H9 (cell line): ENCODE data around the gene OGFOD2. TPM values are rescaled to one million over a fixed set of nuclear protein-coding genes. Genes with fewer than 3 reads are reported as not detected.

ENCODE experiments used
- DNase-seq: peaks from one replicate; pipeline ENCODE4 v3.0.0-alpha.2; 2017
- H2AFZ ChIP-seq: one replicate; pipeline ENCODE4 v1.6.1; 2013; ENCODE audit warnings: mild to moderate bottlenecking, low read length, control low read depth, moderate library complexity
- H2AK5ac ChIP-seq: 2 replicates; pipeline ENCODE4 v1.6.1; 2013; ENCODE audit warnings: low read length, control low read depth, mixed read lengths; ENCODE audit not compliant: insufficient read length
- H2BK120ac ChIP-seq: one replicate; pipeline ENCODE4 v1.6.1; 2013; ENCODE audit warnings: low read depth, mild to moderate bottlenecking, low read length, control low read depth, inconsistent platforms; ENCODE audit not compliant: poor library complexity, severe bottlenecking
- H2BK12ac ChIP-seq: 2 replicates; pipeline ENCODE4 v1.6.1; 2013; ENCODE audit warnings: low read length, control low read depth, mixed read lengths, low read depth; ENCODE audit not compliant: insufficient read length
- H2BK15ac ChIP-seq: 2 replicates; pipeline ENCODE4 v1.6.1; 2013; ENCODE audit warnings: low read depth, low read length, control low read depth
- H2BK20ac ChIP-seq: one replicate; pipeline ENCODE4 v1.6.1; 2013; ENCODE audit warnings: low read depth, mild to moderate bottlenecking, low read length, control low read depth, inconsistent platforms; ENCODE audit not compliant: poor library complexity, severe bottlenecking
- H2BK5ac ChIP-seq: 2 replicates; pipeline ENCODE4 v1.6.1; 2013; ENCODE audit warnings: low read length, control low read depth, mixed read lengths; ENCODE audit not compliant: insufficient read length
- H3K14ac ChIP-seq: 2 replicates; pipeline ENCODE4 v1.6.1; 2013; ENCODE audit warnings: low read length, control low read depth; ENCODE audit not compliant: insufficient read depth
- H3K18ac ChIP-seq: 2 replicates; pipeline ENCODE4 v1.6.1; 2013; ENCODE audit warnings: low read depth, mild to moderate bottlenecking, mixed read lengths, low read length, control low read depth; ENCODE audit not compliant: insufficient read length
- H3K23ac ChIP-seq: 2 replicates; pipeline ENCODE4 v1.6.1; 2013; ENCODE audit warnings: low read length, control low read depth, mixed read lengths, low read depth; ENCODE audit not compliant: insufficient read length
- H3K23me2 ChIP-seq: 2 replicates; pipeline ENCODE4 v1.6.1; 2013; ENCODE audit warnings: low read depth, mild to moderate bottlenecking, mixed read lengths, low read length, control low read depth; ENCODE audit not compliant: insufficient read length, poor library complexity, severe bottlenecking
- H3K27ac ChIP-seq: 2 replicates; pipeline ENCODE4 v1.5.1; 2013; ENCODE audit warnings: low read length, control low read depth, mixed read lengths, low read depth; ENCODE audit not compliant: insufficient read length
- H3K27me3 ChIP-seq: 2 replicates; pipeline ENCODE4 v1.6.1; 2013; ENCODE audit warnings: low read length, control low read depth, inconsistent platforms; ENCODE audit not compliant: insufficient read depth
- H3K4ac ChIP-seq: 2 replicates; pipeline ENCODE4 v1.6.1; 2013; ENCODE audit warnings: low read depth, mild to moderate bottlenecking, control low read depth, inconsistent platforms, low read length, moderate library complexity
- H3K4me1 ChIP-seq: 2 replicates; pipeline ENCODE4 v1.6.1; 2013; ENCODE audit warnings: low read length, control low read depth, inconsistent platforms; ENCODE audit not compliant: insufficient read depth
- H3K4me2 ChIP-seq: 2 replicates; pipeline ENCODE4 v1.6.1; 2013; ENCODE audit warnings: low read length, control low read depth, mixed read lengths; ENCODE audit not compliant: insufficient read length, insufficient read depth
- H3K56ac ChIP-seq: 2 replicates; pipeline ENCODE4 v1.6.1; 2013; ENCODE audit warnings: low read depth, mild to moderate bottlenecking, mixed read lengths, low read length, control low read depth; ENCODE audit not compliant: insufficient read length
- H3K79me1 ChIP-seq: 2 replicates; pipeline ENCODE4 v1.6.1; 2013; ENCODE audit warnings: low read depth, mild to moderate bottlenecking, moderate library complexity, low read length, control low read depth, inconsistent platforms; ENCODE audit not compliant: insufficient read depth, poor library complexity, severe bottlenecking
- H3K79me2 ChIP-seq: 2 replicates; pipeline ENCODE4 v1.6.1; 2013; ENCODE audit warnings: low read length, control low read depth, inconsistent platforms; ENCODE audit not compliant: insufficient read depth
- H3K9ac ChIP-seq: 2 replicates; pipeline ENCODE4 v1.6.1; 2013; ENCODE audit warnings: low read length, control low read depth, mixed read lengths; ENCODE audit not compliant: insufficient read length; ENCODE audit errors: extremely low read depth
- H3K9me3 ChIP-seq: one replicate; pipeline ENCODE4 v1.6.1; 2013; ENCODE audit warnings: low read depth, low read length, inconsistent platforms; ENCODE audit not compliant: control insufficient read depth
- H3T11ph ChIP-seq: one replicate; pipeline ENCODE4 v1.6.1; 2013; ENCODE audit warnings: mild to moderate bottlenecking, low read length, control low read depth, inconsistent platforms
- H4K20me1 ChIP-seq: one replicate; pipeline ENCODE4 v1.6.1; 2013; ENCODE audit not compliant: control insufficient read depth, insufficient read length, insufficient read depth
- H4K5ac ChIP-seq: 2 replicates; pipeline ENCODE4 v1.6.1; 2013; ENCODE audit warnings: low read depth, mild to moderate bottlenecking, mixed read lengths, low read length, control low read depth; ENCODE audit not compliant: insufficient read length
- H4K8ac ChIP-seq: replicated peaks from 2 replicates; pipeline ENCODE4 v1.6.1; 2013; ENCODE audit warnings: low read length, control low read depth, mixed read lengths, low read depth; ENCODE audit not compliant: insufficient read length
- H4K91ac ChIP-seq: 2 replicates; pipeline ENCODE4 v1.6.1; 2013; ENCODE audit warnings: low read depth, mild to moderate bottlenecking, moderate library complexity, mixed read lengths, low read length, control low read depth; ENCODE audit not compliant: insufficient read length
- H3K27ac Mint-ChIP-seq, 3 experiments: 2 replicates in 2 of 3; 3 replicates in 1 of 3; pipeline ENCODE4 v1.8.0; 2020 to 2021; ENCODE audit warnings: mixed read lengths in 3 of 3, mild to moderate bottlenecking in 1 of 3, moderate library complexity in 1 of 3
- H3K27me3 Mint-ChIP-seq: 2 replicates; pipeline ENCODE4 v1.8.0; 2021; ENCODE audit warnings: low read depth, mild to moderate bottlenecking, moderate library complexity, mixed read lengths
- H3K36me3 Mint-ChIP-seq, 3 experiments: 2 replicates in 2 of 3; 3 replicates in 1 of 3; pipeline ENCODE4 v1.8.0; 2020 to 2021; ENCODE audit warnings: low read depth in 3 of 3, mixed read lengths in 3 of 3; ENCODE audit not compliant: insufficient read depth in 1 of 3
- H3K4me1 Mint-ChIP-seq, 2 experiments: 2 replicates each; pipeline ENCODE4 v1.8.0; 2020; ENCODE audit warnings: mixed read lengths in 2 of 2
- H3K4me3 Mint-ChIP-seq, 2 experiments: 2 replicates in 1 of 2; 3 replicates in 1 of 2; pipeline ENCODE4 v1.8.0; 2020 to 2021; ENCODE audit warnings: mild to moderate bottlenecking in 2 of 2, mixed read lengths in 2 of 2, moderate library complexity in 1 of 2
- H3K9me3 Mint-ChIP-seq, 2 experiments: 2 replicates in 1 of 2; 3 replicates in 1 of 2; pipeline ENCODE4 v1.8.0; 2020; ENCODE audit warnings: mild to moderate bottlenecking in 2 of 2, mixed read lengths in 2 of 2, moderate library complexity in 1 of 2
- CTCF ChIP-seq: fragments of 200-600 bp; sonication (generic); conservative IDR thresholded peaks from 3 replicates; pipeline ENCODE4 v1.8.0; 2021; ENCODE audit warnings: antibody characterized with exemption, mild to moderate bottlenecking
- WGBS: extraction: QIAGEN DNeasy Blood & Tissue Kit; methylation state at CpG from one replicate; pipeline ENCODE4 v1.1.7; 2013; ENCODE audit warnings: missing lambda C conversion rate, low lambda C conversion rate, mixed read lengths; ENCODE audit not compliant: insufficient read length; ENCODE audit errors: extremely low coverage; 5-methylcytosine and 5-hydroxymethylcytosine counted together
- total RNA-seq: library from RNA; stranded (reverse); gene quantifications from 2 replicates; pipeline ENCODE4 v1.2.1, GENCODE V29; 2021

The OGFOD2 gene
- total RNA-seq, 1 experiment from 2014 or later, result 14.7 TPM

- Histone ChIP-seq H2AFZ (no peak overlapping the region), H3K56ac (no peak overlapping the region), H4K8ac (no peak overlapping the region), H2BK15ac (no peak overlapping the region), H3K23me2 (no peaks in the 10 kb centered on the region), H3K4me1 (no peaks in the 10 kb centered on the region), H3K27ac (no peak overlapping the region), H3K27me3 (no peaks in the 10 kb centered on the region), H2BK12ac (no peak overlapping the region), H3K79me2 (no peaks in the 10 kb centered on the region), H2BK5ac (no peak overlapping the region), H3K14ac (no peak overlapping the region), H4K5ac (no peak overlapping the region), H3K9ac (no peak overlapping the region), H3K4me2 (no peak overlapping the region), H4K20me1 (no peaks in the 10 kb centered on the region), H3K23ac (no peak overlapping the region), H2BK20ac (no peak overlapping the region), H3K4ac (no peak overlapping the region), H3K79me1 (no peaks in the 10 kb centered on the region), H3K18ac (no peak overlapping the region), H4K91ac (no peak overlapping the region), H2AK5ac (no peak overlapping the region), H3T11ph (no peak overlapping the region), H3K9me3 (no peaks in the 10 kb centered on the region), H2BK120ac (no peak overlapping the region)
- Mint-ChIP-seq H3K27me3 (no peaks in the 10 kb centered on the region; the same call in none of the 2 replicates), H3K4me3 (no peak overlapping the region), H3K9me3 (no peaks in the 10 kb centered on the region), H3K27ac (no peak overlapping the region), H3K4me1 (peaks cover 0 to 8% of the 10 kb centered on the region in 2 experiments; a peak in 2 of 4 replicates), H3K36me3 (no peaks in the 10 kb centered on the region)
- no peak for DNase-seq
- no CpG with 5 or more reads among the region's 10 CpGs for WGBS
- peak; percentile 42; the same call in 2 of the 3 replicates for TF ChIP-seq CTCF
Observed at GRCh38 chr12:122989225-122989839, 14.3 kb downstream of the OGFOD2 start.
